ENCODE data around the gene TAAR8. TPM values are rescaled to one million over a fixed set of nuclear protein-coding genes. Genes with fewer than 3 reads are reported as not detected.
A peak's percentile ranks its signal among the peaks of the same experiment; 100 is the strongest.

Gene TAAR8
- total and polyA plus RNA-seq, 4 donors = not detected

GRCh38 chr6:132587424-132587823 lies 35.0 kb downstream of the TAAR8 start:
- no peak overlapping the region for H3K4me3 ChIP-seq
- no peak for DNase-seq
- TF ChIP-seq CTCF (IDR thresholded peaks at IDR 0.05; ENCODE audit: control extremely low read depth, extremely low read depth) = no peak
- no peaks in the 10 kb centered on the region for H3K9me3 ChIP-seq (ENCODE audit: control insufficient read depth in 4 of 4, insufficient read depth in 3 of 4, low read length in 3 of 4)
- H3K27ac ChIP-seq (ENCODE audit: low read depth in 1 of 2, low read length in 1 of 2) = no peak overlapping the region
- H3K4me1 ChIP-seq (ENCODE audit: control insufficient read depth in 5 of 5, insufficient read depth in 5 of 5, low read length in 5 of 5) = no peaks in the 10 kb centered on the region
- no peak overlapping the region for H3K9ac ChIP-seq (ENCODE audit: insufficient read depth in 1 of 2, low read length in 2 of 2)
- ATAC-seq (ENCODE audit: insufficient read depth, low FRiP score) = peak; percentile 6
- no peaks in the 10 kb centered on the region for H3K36me3 ChIP-seq (ENCODE audit: control insufficient read depth in 4 of 4, insufficient read depth in 4 of 4, low read length in 4 of 4)
- 32 to 55% methylated on average over 2 of the region's 2 CpGs for WGBS, 2 donors
- no peaks in the 10 kb centered on the region for H3K27me3 ChIP-seq (ENCODE audit: control insufficient read depth in 3 of 3, insufficient read depth in 3 of 3, low read length in 2 of 3)

GRCh38 chr6:132589454-132589853 lies 37.0 kb downstream of the TAAR8 start, which contains the start of gene TAAR5:
TAAR5 (minus strand) TSS chr6:132589741; CDS start chr6:132589686, 55 bp downstream.
- ATAC-seq (ENCODE audit: insufficient read depth, low FRiP score) (no peak), DNase-seq (no peak)
- 76 to 81% methylated on average over 5 of the region's 5 CpGs for WGBS, 2 donors
- H3K4me3 ChIP-seq = no peak within 1 kb of the TSS
- no peak within 1 kb of the TSS for H3K9ac ChIP-seq (ENCODE audit: insufficient read depth in 1 of 2, low read length in 2 of 2)
- no peaks in the 10 kb centered on the region for H3K27me3 ChIP-seq (ENCODE audit: control insufficient read depth in 3 of 3, insufficient read depth in 3 of 3, low read length in 2 of 3)
- no peaks in the 10 kb centered on the region for H3K36me3 ChIP-seq (ENCODE audit: control insufficient read depth in 4 of 4, insufficient read depth in 4 of 4, low read length in 4 of 4)
- no peak for TF ChIP-seq CTCF (IDR thresholded peaks at IDR 0.05; ENCODE audit: control extremely low read depth, extremely low read depth)
- no peaks in the 10 kb centered on the region for H3K4me1 ChIP-seq (ENCODE audit: control insufficient read depth in 5 of 5, insufficient read depth in 5 of 5, low read length in 5 of 5)
- H3K9me3 ChIP-seq (ENCODE audit: control insufficient read depth in 4 of 4, insufficient read depth in 3 of 4, low read length in 3 of 4) = no peaks in the 10 kb centered on the region
- no peak within 1 kb of the TSS for H3K27ac ChIP-seq (ENCODE audit: low read depth in 1 of 2, low read length in 1 of 2)

GRCh38 chr6:132590362-132590761 lies 37.9 kb downstream of the TAAR8 start:
- ATAC-seq (ENCODE audit: insufficient read depth, low FRiP score) = no peak
- Histone ChIP-seq H3K27me3 (ENCODE audit: control insufficient read depth in 3 of 3, insufficient read depth in 3 of 3, low read length in 2 of 3) (no peaks in the 10 kb centered on the region), H3K9ac (ENCODE audit: insufficient read depth in 1 of 2, low read length in 2 of 2) (no peak overlapping the region), H3K36me3 (ENCODE audit: control insufficient read depth in 4 of 4, insufficient read depth in 4 of 4, low read length in 4 of 4) (no peaks in the 10 kb centered on the region), H3K4me1 (ENCODE audit: control insufficient read depth in 5 of 5, insufficient read depth in 5 of 5, low read length in 5 of 5) (no peaks in the 10 kb centered on the region), H3K9me3 (ENCODE audit: control insufficient read depth in 4 of 4, insufficient read depth in 3 of 4, low read length in 3 of 4) (no peaks in the 10 kb centered on the region), H3K4me3 (no peak overlapping the region), H3K27ac (ENCODE audit: low read depth in 1 of 2, low read length in 1 of 2) (no peak overlapping the region)
- WGBS, 2 donors = 81 to 94% methylated on average over 1 of the region's 1 CpG
- no peak for TF ChIP-seq CTCF (IDR thresholded peaks at IDR 0.05; ENCODE audit: control extremely low read depth, extremely low read depth)
- DNase-seq = no peak

- 32 to 55% methylated on average over 2 of the region's 2 CpGs for WGBS, 2 donors
- no peak overlapping the region for H3K27ac ChIP-seq (ENCODE audit: low read depth in 1 of 2, low read length in 1 of 2)
- DNase-seq (no peak), ATAC-seq (ENCODE audit: insufficient read depth, low FRiP score) (no peak)
- H3K27me3 ChIP-seq (ENCODE audit: control insufficient read depth in 3 of 3, insufficient read depth in 3 of 3, low read length in 2 of 3) = no peaks in the 10 kb centered on the region
- H3K9ac ChIP-seq (ENCODE audit: insufficient read depth in 1 of 2, low read length in 2 of 2) = no peak overlapping the region
- H3K36me3 ChIP-seq (ENCODE audit: control insufficient read depth in 4 of 4, insufficient read depth in 4 of 4, low read length in 4 of 4) = no peaks in the 10 kb centered on the region
- H3K9me3 ChIP-seq (ENCODE audit: control insufficient read depth in 4 of 4, insufficient read depth in 3 of 4, low read length in 3 of 4) = no peaks in the 10 kb centered on the region
- H3K4me3 ChIP-seq = no peak overlapping the region
- TF ChIP-seq CTCF (IDR thresholded peaks at IDR 0.05; ENCODE audit: control extremely low read depth, extremely low read depth) = no peak
- H3K4me1 ChIP-seq (ENCODE audit: control insufficient read depth in 5 of 5, insufficient read depth in 5 of 5, low read length in 5 of 5) = no peaks in the 10 kb centered on the region
Measured at GRCh38 chr6:132592855-132593254, 40.4 kb downstream of the TAAR8 start.
